Breast epithelium (tissue), 3 donors: ENCODE data around the gene RTN1.

Source experiments
- CTCF ChIP-seq, 3 donors: fragments of 450-650 bp; IDR thresholded peaks; one replicate each; pipeline ENCODE4 v1.5.1; 2016 to 2017; ENCODE audit warnings: antibody characterized with exemption in 3 of 3, mild to moderate bottlenecking in 3 of 3, moderate library complexity in 3 of 3
- POLR2A ChIP-seq: fragments of 450-650 bp; IDR thresholded peaks from one replicate; pipeline ENCODE4 v1.6.1; 2016; ENCODE audit warnings: antibody characterized with exemption, mild to moderate bottlenecking, moderate library complexity

GRCh38 chr14:59869381-59870255 is 958 bp downstream of the RTN1 start:
- TF ChIP-seq CTCF (IDR thresholded peaks at IDR 0.05) (no peak), POLR2A (no peak)
